HG02970 (cell line): ENCODE results near the gene SCFD2.
"Not testable (repeated sequence)": the region's sequence is repeated elsewhere in the genome, so short reads cannot be mapped to it uniquely, and the experiment has no call there.

Experiments
- ATAC-seq: cut with Tn5 transposase; IDR thresholded peaks from one replicate; pipeline ENCODE4 v1.9.1; 2021; ENCODE audit warnings: mild to moderate bottlenecking, moderate library complexity, moderate number of reproducible peaks; ENCODE audit not compliant: unreplicated experiment, low FRiP score

Gene SCFD2

DNA sequence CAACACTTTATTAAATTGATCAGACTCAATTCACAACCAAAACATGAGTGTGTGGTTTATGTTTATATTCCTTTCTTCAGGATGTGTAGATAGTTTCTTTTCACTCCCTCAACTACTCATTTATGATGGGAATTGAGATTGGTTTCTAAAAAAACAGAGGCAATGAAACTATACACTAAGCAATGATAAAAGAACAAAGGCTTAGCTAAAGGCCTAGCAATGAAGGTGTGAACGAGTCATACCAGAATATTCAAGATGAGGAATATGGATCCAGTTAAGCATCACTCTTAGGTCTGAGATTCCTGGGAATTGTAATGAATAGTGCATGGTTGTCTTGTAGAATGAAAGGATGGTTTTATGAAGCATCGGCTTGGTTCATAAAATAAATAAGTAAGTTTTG is 521.3 kb downstream of the SCFD2 start:
- no peak for ATAC-seq

DNA sequence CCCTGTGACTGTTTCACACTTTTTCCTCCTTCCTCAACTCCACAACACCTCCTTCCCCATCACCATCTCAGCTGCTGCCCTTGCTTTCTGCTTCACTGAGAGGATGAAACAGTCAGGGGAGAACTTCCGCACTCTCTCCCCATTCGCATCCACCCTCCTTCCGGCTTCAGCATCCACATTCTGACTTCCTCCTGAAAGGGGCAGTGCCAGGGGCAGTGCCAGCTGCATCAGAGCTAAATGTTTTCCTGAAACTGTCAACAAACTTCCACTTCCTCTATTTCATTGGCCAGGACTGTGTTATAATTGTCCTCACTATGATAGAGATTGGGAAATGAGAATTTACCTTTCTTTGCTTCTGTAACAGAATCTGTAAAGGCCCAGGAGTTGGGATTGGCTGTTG is 521.9 kb downstream of the SCFD2 start:
- ATAC-seq = no peak

DNA sequence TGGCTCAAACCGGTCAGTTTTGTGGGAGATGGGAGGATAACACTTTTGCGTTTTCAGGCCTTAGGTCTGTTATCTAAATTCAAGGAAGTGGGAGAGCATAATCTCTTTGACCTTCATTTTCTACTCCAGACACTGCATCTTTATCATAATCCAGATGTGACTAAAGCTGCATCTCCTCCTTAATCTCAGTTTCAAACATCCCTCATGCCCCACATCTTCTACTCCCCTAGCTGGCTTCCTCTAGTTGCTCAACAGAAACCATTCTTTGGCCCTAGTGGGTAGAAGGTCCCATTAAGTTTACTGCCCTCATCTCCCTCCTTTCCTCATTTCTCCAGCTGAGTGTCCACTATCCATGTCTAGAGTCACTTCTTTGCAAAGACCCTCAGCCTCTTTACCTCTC is 522.5 kb downstream of the SCFD2 start:
- ATAC-seq = no peak

DNA sequence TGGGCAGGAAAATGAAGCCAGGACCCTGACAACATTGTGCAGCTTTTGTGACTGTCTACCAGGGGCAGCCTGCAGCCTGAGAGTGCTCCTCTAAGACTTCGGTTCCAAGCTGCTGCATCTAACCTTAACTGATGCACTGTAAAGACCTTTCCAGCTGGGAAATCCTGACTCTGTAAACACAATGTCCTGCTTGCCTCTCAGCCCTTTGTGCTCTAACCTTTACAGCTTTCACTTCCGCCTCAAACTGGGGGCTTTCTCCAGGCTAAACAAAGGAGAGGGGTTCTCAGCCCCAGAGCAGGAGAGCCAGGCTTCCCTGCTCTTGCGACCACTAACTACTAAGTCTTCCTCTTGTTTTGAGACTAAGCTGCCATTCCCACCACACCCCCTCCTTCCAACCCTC is 523.1 kb downstream of the SCFD2 start:
- ATAC-seq = no peak

DNA sequence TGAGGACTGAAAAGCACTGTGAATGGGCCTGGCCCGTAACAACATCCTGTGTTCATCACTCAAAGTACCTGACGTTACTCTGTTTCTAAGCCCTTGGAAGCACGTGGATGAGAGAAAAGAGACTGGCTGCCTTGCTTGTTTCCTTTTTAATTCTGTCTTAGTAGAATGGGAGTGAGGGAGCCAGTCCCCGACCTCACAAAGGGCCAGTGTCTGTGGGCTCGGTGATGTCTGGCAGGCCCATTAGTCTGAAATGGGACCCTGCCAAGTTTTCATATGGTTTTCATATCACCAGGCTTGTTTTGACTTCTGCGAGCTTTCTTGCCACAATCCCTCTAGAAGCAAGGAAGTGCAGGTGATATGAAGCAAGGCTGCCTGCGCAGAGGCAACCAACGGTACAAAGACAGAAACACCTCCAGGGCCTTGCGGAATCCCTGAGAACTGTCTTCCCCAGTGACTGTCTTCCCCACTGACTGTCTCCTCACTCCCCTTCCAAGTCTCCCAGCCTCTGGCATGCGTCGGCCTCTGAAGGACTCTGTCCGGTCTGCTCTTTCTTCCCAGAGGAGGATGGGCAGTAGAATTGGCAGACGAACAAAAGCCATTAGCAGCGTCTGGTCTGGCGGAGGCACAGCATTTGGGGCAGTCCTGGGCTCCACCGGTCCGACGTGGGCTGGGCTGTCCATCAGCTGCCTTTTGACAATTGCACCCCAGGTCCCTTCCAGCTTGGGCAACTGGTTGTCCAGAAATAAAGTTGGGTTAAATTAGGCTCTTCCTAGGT is 524.0 kb downstream of the SCFD2 start:
- no peak for ATAC-seq

DNA sequence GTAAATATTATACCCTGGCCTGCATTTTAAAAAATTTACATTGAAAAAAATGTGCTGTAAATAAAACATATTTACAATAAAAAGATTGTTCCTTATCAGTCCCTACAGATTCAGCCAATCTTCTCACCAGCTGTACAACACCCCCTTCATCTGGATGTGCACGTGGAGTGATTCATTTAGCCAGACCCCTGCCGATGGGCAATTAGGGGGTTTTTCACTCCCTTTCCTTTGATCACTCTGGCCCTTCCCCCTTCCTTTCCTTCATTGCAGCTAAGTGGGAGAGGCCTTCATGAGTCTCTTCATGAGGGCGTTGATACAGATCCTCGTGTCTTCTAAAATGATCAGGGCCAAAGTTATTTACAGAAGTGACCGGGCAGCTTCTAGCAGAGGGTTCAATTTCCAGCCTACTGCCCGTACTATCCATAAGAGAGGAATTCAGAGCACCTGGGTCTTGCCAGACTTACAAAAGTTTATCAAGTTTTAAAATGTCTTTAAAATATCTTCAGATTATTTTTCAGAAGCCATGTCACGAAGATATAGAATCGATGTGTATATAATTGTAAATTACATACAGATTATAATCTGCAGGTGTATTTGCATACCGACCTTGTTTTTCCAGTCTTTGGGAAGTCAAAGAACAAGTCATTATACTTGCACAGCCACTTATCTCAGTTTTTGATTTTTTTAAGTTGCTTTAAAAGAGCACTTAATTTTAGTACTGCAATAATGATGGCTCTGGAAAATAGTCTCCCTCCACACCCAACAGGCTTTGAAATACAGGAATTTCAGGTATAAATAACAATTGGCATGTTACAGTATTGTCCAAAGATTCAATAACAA is 525.1 kb downstream of the SCFD2 start:
- ATAC-seq = no peak

DNA sequence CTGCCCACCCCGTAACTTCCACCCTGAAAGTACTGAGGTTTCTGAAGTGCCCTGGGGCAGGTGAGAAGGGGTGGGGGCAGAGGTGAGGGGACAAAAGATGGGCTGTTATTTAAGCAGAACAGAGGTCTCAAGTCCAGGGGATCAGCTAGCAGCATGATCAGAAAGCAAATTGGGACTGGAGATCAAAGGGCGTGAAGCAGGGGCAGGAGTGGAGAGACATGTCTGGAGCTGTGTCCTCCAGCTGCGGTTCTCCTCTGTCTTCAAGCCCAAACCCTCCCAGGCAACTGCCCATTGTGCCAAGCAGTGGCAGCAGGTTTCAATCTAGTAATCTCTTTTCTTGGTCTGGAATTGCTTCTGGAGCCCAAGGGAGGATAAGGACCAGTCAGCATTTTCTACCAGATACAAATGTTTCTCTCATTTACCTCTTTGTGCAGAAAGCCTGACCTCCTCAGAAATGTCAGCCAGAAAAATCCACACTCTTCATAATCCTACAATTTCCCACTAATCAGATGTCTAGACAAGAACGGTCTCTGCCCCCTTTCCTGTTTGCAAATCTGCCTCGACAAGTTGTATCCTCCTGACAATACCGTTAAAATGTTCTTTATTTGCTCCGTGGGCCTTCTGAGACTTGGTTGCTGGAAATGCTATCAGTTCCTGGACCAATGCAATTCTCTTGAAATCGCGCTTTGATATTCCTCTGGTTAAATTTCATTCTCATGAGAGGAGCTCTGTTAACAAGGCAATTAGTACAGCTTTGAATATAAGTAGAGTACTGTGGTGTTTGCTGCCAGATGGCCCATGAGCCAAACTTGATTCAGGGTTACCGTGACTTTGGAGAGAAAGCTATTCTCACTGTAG is 526.9 kb downstream of the SCFD2 start:
- no peak for ATAC-seq

DNA sequence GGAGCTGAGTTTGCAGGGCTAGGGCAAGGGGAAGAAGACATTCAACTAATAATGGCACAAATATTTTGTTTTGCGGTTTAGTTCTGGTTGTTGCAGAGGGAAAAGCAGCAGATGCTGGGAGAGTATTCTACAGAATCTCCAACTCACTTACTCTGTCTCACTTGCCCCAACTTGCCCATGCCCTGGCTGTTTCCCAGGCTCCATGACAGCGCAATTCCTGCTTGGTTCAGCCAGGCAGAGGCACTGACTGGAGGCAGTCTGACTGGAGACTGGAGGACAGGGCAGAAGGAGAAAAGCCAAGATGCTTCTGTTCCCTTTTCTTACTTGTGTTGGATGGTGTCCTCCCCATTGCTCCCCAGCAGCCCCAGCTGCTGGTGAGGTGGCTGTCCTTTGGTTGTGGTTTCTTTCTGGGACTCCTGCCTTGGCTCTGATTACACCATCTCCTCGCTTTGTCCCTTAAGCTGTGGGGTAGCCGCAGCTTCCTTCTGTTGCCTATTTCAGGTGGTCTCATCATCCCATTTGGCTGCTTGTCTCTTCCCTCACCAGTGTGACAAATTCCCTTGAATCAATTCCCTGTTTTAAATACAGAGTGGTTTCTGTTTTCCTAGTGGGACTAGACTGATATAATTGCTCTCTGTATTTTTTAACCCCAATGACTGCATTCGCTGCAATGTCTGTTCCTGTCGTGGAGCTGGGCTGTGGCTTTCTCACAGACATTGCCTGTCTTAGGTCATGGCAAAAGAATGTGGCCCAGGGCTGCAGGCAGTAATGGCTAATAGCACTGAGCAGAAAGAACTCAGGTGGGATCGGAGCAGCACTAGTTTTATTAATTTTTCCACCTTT is 527.9 kb downstream of the SCFD2 start:
- no peak for ATAC-seq

DNA sequence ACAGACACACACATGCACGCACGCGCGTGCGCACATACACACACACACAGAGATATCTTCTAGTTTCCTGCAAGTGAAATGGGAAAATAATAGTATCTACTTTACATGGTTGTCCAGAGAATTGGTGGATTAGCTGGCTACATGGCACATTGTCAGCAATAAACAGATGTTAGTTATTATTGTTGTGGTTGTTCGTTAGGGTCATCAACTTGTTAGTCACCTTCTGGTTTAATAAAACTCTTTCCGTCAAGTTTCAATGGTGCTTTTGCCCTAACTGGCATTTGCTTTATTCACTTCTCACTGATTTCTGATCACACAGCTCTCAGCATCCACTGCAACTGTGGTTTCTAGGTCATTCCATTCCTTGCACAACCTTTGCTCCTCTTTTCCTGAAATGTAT is 529.2 kb downstream of the SCFD2 start:
- ATAC-seq = no peak

DNA sequence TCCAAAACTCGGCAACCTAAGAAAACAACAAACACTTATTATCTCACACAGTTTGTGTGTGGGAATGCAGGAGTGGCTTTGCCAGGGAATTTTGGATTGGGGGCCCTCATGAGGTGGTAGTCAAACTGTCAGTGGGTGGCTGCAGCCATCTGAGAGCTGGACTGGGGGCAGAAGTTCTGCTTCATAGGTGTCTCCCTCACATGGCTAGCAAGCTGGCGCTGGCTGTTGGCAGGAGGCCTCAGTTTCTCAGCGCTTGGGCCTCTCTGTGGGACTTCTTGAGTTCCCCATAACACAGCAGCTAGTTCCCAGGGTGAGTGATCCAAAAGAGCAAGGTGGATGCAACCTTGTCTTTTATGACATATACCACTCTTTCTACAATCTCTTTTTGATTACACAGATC is 529.7 kb downstream of the SCFD2 start:
- ATAC-seq = no peak

DNA sequence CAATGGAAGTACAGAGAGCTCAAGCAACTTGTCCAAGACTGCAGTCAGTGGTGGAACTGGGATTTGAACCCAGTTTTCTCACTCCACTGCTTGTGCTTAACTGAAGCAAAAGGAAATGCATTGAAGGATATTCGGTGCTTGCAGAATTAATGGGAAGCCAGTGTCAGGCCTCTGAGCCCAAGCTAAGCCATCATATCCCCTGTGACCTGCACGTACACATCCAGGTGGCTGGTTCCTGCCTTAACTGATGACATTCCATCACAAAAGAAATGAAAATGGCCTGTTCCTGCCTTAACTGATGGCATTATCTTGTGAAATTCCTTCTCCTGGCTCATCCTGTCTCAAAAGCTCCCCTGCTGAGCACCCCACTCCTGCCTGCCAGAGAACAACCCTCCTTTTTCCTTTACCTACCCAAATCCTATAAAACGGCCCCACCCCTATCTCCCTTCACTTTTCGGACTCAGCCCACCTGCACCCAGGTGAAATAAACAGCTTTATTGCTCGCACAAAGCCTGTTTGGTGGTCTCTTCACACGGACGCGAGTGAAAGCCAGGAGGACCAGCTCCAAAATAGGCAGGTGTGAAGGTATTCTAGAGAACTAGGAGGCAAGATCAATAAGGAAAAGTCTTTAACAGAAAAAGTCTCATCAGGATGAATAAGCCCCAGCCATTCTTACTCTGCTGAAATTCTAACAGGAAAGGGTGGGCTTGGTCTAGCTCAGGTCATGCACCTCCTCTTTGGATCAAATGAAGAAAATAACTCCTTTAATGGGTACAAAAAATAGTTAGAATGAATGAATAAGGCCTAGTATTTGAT is 531.0 kb downstream of the SCFD2 start:
- not testable (repeated sequence) for ATAC-seq

DNA sequence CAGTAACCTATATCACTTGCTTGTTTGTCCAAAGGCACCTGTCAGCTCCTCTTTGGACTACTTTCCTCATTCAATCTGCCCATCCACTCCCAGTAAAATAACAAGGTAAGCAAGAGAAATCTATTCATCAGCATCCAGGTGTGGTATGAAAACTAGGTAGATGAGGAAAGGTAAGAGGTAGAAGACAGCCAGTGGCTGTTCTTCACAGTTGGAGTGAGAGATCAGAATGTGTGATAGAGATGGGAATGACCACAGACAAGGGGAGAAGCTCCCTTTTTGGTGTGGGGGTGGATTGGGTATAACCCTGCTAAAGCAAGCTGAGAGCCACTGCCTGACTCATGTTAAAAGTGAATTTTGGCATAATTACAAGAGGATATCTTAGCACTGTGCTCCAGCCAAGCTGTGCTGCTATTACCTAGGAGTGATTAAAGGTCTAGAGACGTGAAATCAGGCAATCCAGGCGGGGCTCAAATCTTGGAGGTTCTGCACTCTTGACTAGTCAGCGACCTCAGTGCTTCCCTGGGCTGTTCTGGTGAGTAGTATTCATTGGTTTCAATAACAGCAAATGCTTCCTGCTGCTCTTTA is 531.8 kb downstream of the SCFD2 start:
- ATAC-seq = no peak

DNA sequence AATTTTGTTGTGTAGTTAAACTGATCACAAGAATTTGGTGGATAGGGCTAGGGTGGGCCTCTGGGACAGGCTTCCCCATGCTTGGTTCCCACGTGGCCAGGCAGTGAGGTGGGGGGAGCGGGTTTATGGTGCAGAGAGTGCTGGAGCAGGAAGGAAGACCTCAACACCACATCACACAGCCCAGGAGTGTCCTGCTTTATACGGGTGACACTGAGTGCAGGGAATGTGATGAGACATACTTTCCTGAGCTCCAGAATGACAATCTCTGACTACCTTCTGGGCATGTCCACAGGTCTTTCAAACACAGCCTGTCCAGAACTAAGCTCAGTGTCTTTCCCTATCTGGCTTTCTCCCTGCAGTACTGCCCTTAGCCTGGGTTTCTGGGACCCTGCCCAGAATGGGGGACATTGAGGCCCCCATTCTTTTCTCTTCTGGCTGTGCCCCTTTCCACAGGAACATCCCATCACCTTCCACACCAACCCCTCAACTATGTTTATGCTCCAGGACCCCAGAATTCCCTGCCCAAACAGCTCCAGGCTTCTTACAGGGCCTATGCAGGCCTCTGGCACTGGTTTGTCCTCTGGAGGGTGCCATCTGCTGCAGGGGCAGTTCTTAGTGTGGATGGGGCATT is 540.3 kb downstream of the SCFD2 start:
- no peak for ATAC-seq

DNA sequence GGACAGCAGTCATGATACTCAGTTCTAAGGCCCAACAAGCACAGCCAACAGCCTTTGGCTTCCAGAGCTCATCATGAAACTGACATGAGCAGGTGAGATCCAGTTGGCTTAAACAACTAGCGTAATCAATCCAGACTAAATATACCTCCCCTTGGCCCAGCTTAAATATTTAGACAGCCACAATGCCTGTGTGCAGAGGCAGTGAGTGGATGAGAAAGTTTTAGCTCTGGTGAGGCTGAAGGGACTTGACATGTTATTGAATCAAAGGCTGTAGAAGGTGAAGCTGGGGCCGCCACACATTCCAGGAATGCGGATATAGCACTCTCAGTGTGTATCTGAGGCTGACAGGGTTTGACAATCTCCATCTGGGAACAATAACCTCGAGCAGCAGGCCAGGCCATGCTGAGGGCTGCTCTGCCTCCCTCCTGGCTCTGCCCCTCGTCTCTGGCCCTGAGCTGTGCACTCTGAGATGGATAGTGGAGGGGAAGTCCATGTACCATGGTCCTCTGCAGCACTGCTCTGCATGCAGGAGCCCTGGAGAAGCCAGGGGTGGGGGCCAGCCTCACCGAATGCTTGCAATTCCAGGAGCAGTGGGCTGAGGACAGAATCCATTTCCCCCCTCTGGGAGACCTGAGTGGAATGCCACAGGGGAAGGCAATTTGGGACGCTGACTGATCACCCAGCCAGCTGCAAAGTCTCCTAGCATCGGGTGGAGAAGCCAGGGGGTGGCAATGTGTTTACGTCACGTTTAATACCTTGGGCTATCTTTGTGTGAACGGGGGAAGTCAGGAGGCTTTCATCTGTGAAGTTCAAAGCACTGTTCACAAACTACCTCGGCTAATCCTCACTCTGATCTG is 541.0 kb downstream of the SCFD2 start:
- ATAC-seq = no peak

DNA sequence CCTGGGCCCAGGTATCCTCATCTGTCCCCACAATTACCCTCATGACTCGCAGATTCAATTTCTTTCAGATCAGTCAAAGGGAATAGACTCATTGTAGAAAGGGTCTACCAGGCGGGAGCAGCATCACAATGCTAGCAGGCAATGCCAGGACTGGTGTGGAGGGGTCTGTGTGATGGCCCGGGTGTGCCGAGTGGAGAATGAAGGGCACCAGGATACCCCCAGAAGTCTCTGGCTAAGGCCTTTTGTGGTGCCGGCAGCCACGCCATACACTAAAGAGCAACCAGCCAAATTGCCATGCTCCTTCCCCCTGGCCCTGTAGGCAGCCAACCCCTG is 541.6 kb downstream of the SCFD2 start:
- ATAC-seq = no peak

DNA sequence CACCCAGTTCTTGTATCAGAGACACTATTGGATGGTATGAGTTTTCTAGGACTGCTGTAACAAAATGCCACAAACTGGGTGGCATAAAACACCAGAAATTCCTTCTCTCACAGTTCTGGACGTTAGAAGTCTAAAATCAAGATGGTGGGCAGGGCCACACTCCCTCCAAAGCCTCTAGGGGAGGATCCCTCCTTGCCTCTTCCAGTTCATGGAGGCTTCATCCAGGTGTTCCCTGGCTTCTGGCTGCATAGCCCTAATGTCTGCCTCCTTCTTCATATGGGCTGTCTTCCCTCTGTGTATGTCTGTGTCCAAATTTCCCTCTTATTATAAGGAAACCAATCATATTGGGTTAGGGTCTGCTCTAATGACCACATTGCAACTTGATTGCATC is 542.2 kb downstream of the SCFD2 start:
- ATAC-seq = no peak
